ENCODE data around the gene SPINT2.

- no peak for TF ChIP-seq POLR2A (IDR thresholded peaks at IDR 0.05; ENCODE audit: low read depth, low read length)
- no peak for TF ChIP-seq POLR2AphosphoS5 (IDR thresholded peaks at IDR 0.05; ENCODE audit: low read depth, low read length)
These were observed 8.9 kb upstream of the SPINT2 start for GRCh38 chr19:38255383-38256014.
